GM12875 (cell line): ENCODE measurements around the gene FAM169A.
"Not testable (repeated sequence)": the region's sequence is repeated elsewhere in the genome, so short reads cannot be mapped to it uniquely, and the experiment has no call there.

Experiments used
- H3K4me3 ChIP-seq: one replicate; pipeline ENCODE4 v1.5.1; 2011; ENCODE audit warnings: low read depth, low read length, control low read depth
- CTCF ChIP-seq: IDR thresholded peaks from 2 replicates; pipeline ENCODE4 v1.5.1; 2011; ENCODE audit warnings: low read depth, mild to moderate bottlenecking, control low read depth, inconsistent platforms, low read length, moderate library complexity, borderline replicate concordance; ENCODE audit not compliant: insufficient read depth

Gene FAM169A

DNA sequence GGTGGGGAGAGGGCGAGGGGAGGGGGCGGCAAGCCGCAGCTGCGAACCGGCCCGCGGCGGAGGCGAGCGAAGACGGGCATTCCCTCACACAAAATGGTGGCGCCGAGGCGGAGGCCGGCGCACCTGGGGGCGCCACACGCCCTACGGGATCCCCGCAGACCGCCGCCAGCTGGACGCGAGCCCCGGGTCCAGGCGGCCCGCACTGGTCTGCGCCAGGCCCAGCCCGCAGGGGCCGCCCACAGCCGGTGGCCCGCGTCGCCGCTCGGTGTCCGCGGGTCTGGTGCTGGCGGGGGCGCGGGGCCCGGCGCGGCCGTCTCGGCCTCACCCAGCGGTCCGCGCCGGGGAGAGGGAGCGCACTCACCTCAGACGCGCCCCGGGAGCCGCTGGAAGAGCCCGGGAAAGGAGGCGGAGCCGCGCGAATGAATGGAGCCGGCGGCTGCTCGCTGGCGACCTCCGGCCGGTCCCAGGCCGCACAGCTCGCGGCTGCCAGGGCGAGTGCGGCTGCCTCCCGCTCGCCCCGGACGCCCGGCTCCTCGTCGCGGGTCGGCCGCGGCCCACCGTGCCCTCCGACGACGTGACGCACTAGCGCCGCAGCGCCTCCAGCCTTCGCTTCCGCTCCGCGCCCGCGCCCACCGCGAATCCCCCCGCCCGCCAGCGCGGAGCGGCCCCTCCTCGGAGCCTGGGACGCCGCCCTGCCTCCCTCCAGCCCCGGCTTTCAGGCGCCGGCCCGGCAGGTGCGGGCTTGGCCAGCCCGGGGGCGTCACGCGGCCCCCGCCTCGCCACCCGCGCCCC, at the start of gene FAM169A:
Gene FAM169A (minus strand): TSS at position 584 of the 792 bp plus-strand sequence. CDS start 24,711 bp downstream, outside the sequence.
- H3K4me3 ChIP-seq = peak within 1 kb of the TSS; percentile 66
- TF ChIP-seq CTCF = no peak

DNA sequence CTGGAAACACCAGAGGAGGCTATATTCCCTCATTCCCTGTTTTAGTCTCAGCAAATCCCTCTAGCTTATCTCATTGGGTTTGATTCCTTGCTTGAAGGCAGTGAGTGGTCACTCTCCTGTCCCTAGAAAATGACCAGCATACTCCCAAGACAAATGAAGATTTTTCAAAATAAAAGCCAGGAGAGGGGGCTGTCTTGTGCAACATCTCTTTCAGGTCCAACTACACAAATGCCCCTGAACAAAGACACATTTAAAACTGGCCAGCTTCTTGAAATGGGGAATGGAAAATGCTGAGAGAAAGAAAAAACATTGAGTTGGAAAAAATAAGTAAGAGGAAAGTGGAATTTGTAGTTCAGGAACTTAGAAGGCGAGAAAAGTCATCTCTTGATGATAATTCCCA, 49.3 kb upstream of the FAM169A start:
- no peak for TF ChIP-seq CTCF
- H3K4me3 ChIP-seq = no peak overlapping the region

GRCh38 chr5:74911421-74911820, 45.2 kb upstream of the FAM169A start:
- not testable (repeated sequence) for H3K4me3 ChIP-seq

- not testable (repeated sequence) for H3K4me3 ChIP-seq
Measured at GRCh38 chr5:74909888-74910287, 43.7 kb upstream of the FAM169A start.

DNA sequence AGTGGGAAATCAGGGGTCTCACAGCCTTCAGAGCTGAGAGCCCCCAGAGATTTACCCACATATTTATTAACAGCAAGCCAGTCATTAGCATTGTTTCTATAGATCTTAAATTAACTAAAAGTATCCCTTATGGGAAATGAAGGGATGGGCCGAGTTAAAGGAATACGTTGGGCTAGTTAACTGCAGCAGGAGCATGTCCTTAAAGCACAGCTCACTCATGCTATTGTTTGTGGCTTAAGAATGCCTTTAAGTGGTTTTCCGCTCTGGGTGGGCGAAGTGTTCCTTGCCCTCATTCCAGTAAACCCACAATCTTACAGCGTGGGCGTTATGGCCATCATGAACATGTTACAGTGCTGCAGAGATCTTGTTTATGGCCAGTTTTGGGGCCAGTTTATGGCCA, 42.0 kb upstream of the FAM169A start:
- not testable (repeated sequence) for H3K4me3 ChIP-seq

DNA sequence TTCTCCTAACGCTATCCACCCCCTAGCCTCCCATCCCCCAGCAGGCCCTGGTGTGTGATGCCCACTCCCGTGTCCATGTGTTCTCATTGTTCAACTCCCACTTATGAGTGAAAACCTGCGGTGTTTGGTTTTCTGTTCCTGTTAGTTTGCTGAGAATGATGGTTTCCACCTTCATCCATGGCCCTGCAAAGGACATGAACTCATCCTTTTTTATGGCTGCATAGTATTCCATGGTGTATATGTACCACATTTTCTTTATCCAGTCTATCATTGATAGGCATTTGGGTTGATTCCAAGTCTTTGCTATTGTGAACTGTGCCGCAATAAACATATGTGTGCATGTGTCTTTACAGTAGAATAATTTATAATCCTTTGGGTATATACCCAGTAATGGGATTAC, 38.5 kb upstream of the FAM169A start:
- H3K4me3 ChIP-seq = not testable (repeated sequence)

DNA sequence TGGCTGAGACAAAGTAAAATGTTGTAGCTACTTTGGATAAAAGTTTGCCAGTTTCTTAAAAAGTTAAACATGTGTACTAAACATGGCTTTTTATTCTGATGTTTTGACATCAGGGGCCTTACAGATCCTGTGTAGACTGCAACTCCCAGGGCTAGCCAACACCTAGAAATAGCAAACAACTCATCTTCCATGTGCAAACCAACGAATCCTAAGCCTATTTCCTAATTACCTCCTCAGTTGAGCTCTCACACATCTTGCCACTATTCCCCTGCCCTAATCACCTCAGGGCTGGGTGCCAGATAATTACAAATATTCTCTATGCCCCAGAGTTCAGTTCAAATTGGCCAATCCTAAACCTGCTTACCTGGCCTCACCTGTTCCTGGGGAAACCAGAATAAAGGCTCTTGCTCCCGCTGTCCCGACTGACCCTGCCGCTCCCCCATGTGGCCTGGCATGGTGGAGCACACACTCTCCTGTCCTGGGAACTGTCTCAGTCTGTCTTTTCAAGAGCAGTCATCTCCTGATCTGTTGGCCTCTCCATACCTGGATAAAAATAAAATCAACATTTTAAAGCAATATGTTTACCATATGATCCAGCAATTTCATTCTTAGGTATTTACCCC, 37.1 kb upstream of the FAM169A start:
- peak; percentile 70 for TF ChIP-seq CTCF

GRCh38 chr5:74897049-74897448, 30.9 kb upstream of the FAM169A start:
- no peak overlapping the region for H3K4me3 ChIP-seq
- TF ChIP-seq CTCF = no peak

More for the DNA sequence above, 37.1 kb upstream of the FAM169A start:
- H3K4me3 ChIP-seq = no peak overlapping the region

GRCh38 chr5:74895906-74896305, 29.7 kb upstream of the FAM169A start:
- TF ChIP-seq CTCF = no peak
- H3K4me3 ChIP-seq = no peak overlapping the region
